Natural killer cell (primary cell): ENCODE results near the gene ENTPD8. TPM values are rescaled to one million over a fixed set of nuclear protein-coding genes. Genes with fewer than 3 reads are reported as not detected.

Experiments used
- ATAC-seq, 3 donors: fragments of 150-1000 bp in 2 of 3; fragments of 200-7000 bp in 1 of 3; cut with Tn5 transposase; 1 replicate in 1 of 3; 2 replicates in 2 of 3; pipeline ENCODE4 v1.10.0; 2021; ENCODE audit warnings: mild to moderate bottlenecking in 2 of 3, moderate library complexity in 2 of 3
- DNase-seq, 2 donors: peaks; one replicate each; pipeline versions ENCODE4 v3.0.0 to v3.0.0-alpha.2; 2013 to 2021; ENCODE audit warnings: mixed read lengths in 1 of 2
- H3K27ac ChIP-seq: one replicate; pipeline ENCODE4 v1.5.1; 2013; ENCODE audit warnings: mild to moderate bottlenecking, low read length
- H3K27me3 ChIP-seq: one replicate; pipeline ENCODE4 v1.6.1; 2013; ENCODE audit warnings: low read length; ENCODE audit not compliant: control insufficient read depth, insufficient read depth
- H3K36me3 ChIP-seq: one replicate; pipeline ENCODE4 v1.6.1; 2013; ENCODE audit warnings: low read length; ENCODE audit not compliant: control insufficient read depth, insufficient read depth
- H3K4me1 ChIP-seq: one replicate; pipeline ENCODE4 v1.6.1; 2013; ENCODE audit warnings: low read length; ENCODE audit not compliant: control insufficient read depth, insufficient read depth
- H3K4me3 ChIP-seq: one replicate; pipeline ENCODE4 v1.5.1; 2013; ENCODE audit warnings: low read length
- H3K9me3 ChIP-seq: one replicate; pipeline ENCODE4 v1.6.1; 2013; ENCODE audit warnings: low read length; ENCODE audit not compliant: control insufficient read depth, insufficient read depth
- H3K27ac Mint-ChIP-seq, 2 donors: one replicate each; pipeline ENCODE4 v1.8.0; 2022; ENCODE audit warnings: mild to moderate bottlenecking in 2 of 2, mixed read lengths in 2 of 2, moderate library complexity in 1 of 2
- H3K27me3 Mint-ChIP-seq, 2 donors: one replicate each; pipeline ENCODE4 v1.8.0; 2022; ENCODE audit warnings: low read depth in 2 of 2, mixed read lengths in 2 of 2
- H3K36me3 Mint-ChIP-seq: one replicate; pipeline ENCODE4 v1.8.0; 2022; ENCODE audit warnings: mixed read lengths
- H3K4me1 Mint-ChIP-seq, 2 donors: one replicate each; pipeline ENCODE4 v1.8.0; 2022; ENCODE audit warnings: mixed read lengths in 2 of 2
- H3K4me3 Mint-ChIP-seq: one replicate; pipeline ENCODE4 v1.8.0; 2022; ENCODE audit warnings: mild to moderate bottlenecking, moderate library complexity, mixed read lengths
- H3K9me3 Mint-ChIP-seq, 2 donors: one replicate each; pipeline ENCODE4 v1.8.0; 2022; ENCODE audit warnings: mixed read lengths in 2 of 2
- WGBS: methylation state at CpG from one replicate; pipeline ENCODE4 v1.1.7; 2013; ENCODE audit warnings: missing lambda C conversion rate; ENCODE audit not compliant: insufficient coverage; 5-methylcytosine and 5-hydroxymethylcytosine counted together
- intact Hi-C: fragments of 100-400 bp; cut with micrococcal nuclease; formaldehyde crosslinking; loops from one replicate; pipeline ENCODE4 v1.14.2; 2022
- total RNA-seq, 4 donors: library from RNA; stranded (reverse); fragments of 120-200 nt in 1 of 4; gene quantifications; one replicate each; pipeline versions ENCODE4 v1.2.3 to v1.2.4, GENCODE V29; 2013 to 2022
- TF ChIP-seq, protein P1 (sequence below): fragments of 200-600 bp; IDR thresholded peaks from one replicate; pipeline ENCODE4 v1.8.0; 2022; ENCODE audit warnings: antibody characterized with exemption

Gene ENTPD8
- total RNA-seq, 3 donors from 2014 or later (not counting 1 experiment from before 2014, with no cell fraction given) = not detected

DNA sequence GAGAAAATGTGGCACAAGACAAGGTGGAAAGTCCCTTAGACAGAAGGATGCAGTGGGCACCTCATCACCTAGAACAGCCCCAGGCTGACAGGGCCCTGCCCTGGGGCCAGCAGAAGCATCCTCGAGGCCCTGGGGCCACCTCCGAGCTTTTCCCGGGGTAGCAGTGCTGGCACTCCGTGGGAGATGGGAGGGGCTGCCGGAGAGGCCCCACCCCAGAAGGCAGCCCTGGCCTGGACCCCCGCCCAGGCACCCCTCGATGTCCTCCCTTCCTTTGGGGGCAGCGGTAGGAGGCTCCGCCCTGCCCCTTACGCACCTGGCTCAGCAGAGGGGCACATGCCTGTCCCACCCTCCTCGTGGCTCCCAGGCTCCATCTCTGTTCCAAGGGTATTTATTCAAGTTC, 35.7 kb upstream of the ENTPD8 start:
- Mint-ChIP-seq H3K4me3 (no peak overlapping the region), H3K27ac (no peak overlapping the region), H3K27me3 (peaks cover 0 to 4% of the 10 kb centered on the region in 2 donors), H3K36me3 (no peaks in the 10 kb centered on the region), H3K4me1 (no peaks in the 10 kb centered on the region), H3K9me3 (peaks cover 3 to 6% of the 10 kb centered on the region in 2 donors)
- no peak for ATAC-seq
- Histone ChIP-seq H3K27ac (no peak overlapping the region), H3K27me3 (no peaks in the 10 kb centered on the region), H3K4me1 (no peaks in the 10 kb centered on the region), H3K9me3 (peaks cover 6% of the 10 kb centered on the region), H3K4me3 (no peak overlapping the region), H3K36me3 (no peaks in the 10 kb centered on the region)
- no peak for DNase-seq
- intact Hi-C loops = no loop called here
- TF ChIP-seq, protein P1, sequence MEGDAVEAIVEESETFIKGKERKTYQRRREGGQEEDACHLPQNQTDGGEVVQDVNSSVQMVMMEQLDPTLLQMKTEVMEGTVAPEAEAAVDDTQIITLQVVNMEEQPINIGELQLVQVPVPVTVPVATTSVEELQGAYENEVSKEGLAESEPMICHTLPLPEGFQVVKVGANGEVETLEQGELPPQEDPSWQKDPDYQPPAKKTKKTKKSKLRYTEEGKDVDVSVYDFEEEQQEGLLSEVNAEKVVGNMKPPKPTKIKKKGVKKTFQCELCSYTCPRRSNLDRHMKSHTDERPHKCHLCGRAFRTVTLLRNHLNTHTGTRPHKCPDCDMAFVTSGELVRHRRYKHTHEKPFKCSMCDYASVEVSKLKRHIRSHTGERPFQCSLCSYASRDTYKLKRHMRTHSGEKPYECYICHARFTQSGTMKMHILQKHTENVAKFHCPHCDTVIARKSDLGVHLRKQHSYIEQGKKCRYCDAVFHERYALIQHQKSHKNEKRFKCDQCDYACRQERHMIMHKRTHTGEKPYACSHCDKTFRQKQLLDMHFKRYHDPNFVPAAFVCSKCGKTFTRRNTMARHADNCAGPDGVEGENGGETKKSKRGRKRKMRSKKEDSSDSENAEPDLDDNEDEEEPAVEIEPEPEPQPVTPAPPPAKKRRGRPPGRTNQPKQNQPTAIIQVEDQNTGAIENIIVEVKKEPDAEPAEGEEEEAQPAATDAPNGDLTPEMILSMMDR = no peak
- 96% methylated on average over 11 of the region's 11 CpGs for WGBS

DNA sequence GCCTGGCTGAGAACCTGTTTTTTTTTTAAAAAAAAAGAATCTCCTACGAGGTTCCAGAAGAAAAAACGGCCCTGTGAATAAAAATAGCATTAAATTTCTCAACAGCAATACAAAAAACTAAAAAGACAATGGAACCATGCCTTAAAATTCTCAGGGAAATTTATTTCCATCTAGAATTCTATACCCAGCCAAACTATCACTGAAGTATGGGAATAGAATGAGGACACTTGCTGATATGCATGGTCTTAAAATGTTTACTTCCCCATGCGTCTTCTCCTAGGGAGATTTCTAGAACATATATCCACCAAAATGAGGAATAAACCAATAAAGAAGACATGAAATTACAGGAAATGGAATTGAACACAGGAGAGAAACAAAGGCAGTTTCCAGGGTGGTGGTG, 34.5 kb upstream of the ENTPD8 start:
- no peaks in the 10 kb centered on the region for H3K27me3 ChIP-seq
- H3K9me3 ChIP-seq = peaks cover 6% of the 10 kb centered on the region
- ATAC-seq = no peak
- no peaks in the 10 kb centered on the region for H3K36me3 ChIP-seq
- TF ChIP-seq, protein P1 = no peak
- no peak overlapping the region for H3K27ac ChIP-seq
- no peak overlapping the region for H3K4me3 ChIP-seq
- H3K4me3 Mint-ChIP-seq = no peak overlapping the region
- WGBS = no CpG with 5 or more reads among the region's 3 CpGs
- H3K9me3 Mint-ChIP-seq = peaks cover 3 to 6% of the 10 kb centered on the region in 2 donors
- no peak for DNase-seq
- no peak overlapping the region for H3K27ac Mint-ChIP-seq
- H3K36me3 Mint-ChIP-seq = no peaks in the 10 kb centered on the region
- peaks cover 3% of the 10 kb centered on the region for H3K4me1 ChIP-seq
- H3K27me3 Mint-ChIP-seq = peaks cover 0 to 7% of the 10 kb centered on the region in 2 donors
- peaks cover 4% of the 10 kb centered on the region in 2 donors for H3K4me1 Mint-ChIP-seq
- intact Hi-C loops = no loop called here

DNA sequence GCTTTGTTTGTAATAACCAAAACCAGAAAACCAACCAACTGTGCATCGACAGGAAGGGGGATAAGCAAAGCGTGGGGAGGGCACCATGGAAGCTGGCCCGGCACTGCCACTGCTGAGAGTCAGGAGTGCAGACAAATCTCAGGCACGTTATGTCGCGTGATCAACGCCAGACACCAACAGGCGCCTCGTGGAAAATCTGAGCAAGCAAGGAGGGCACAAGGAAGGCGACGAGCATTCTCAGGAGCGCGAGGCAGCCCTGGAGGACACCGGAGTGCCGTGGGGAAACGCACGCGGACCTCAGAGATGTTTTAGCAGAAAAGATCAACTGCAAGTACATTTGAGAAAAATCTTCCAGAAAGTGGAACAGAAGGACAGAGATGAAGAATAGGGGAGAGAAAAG, 33.1 kb upstream of the ENTPD8 start:
- Mint-ChIP-seq H3K9me3 (peaks cover 3 to 6% of the 10 kb centered on the region in 2 donors), H3K4me1 (peaks cover 7% of the 10 kb centered on the region in 2 donors), H3K27ac (no peak overlapping the region), H3K36me3 (no peaks in the 10 kb centered on the region), H3K4me3 (no peak overlapping the region), H3K27me3 (peaks cover 0 to 7% of the 10 kb centered on the region in 2 donors)
- H3K36me3 ChIP-seq = no peaks in the 10 kb centered on the region
- H3K4me3 ChIP-seq = no peak overlapping the region
- H3K27me3 ChIP-seq = no peaks in the 10 kb centered on the region
- intact Hi-C loops = no loop called here
- DNase-seq = no peak
- WGBS = 97% methylated on average over 18 of the region's 18 CpGs
- peaks cover 6% of the 10 kb centered on the region for H3K9me3 ChIP-seq
- TF ChIP-seq, protein P1 = no peak
- H3K4me1 ChIP-seq = peaks cover 3% of the 10 kb centered on the region
- no peak for ATAC-seq
- H3K27ac ChIP-seq = no peak overlapping the region

DNA sequence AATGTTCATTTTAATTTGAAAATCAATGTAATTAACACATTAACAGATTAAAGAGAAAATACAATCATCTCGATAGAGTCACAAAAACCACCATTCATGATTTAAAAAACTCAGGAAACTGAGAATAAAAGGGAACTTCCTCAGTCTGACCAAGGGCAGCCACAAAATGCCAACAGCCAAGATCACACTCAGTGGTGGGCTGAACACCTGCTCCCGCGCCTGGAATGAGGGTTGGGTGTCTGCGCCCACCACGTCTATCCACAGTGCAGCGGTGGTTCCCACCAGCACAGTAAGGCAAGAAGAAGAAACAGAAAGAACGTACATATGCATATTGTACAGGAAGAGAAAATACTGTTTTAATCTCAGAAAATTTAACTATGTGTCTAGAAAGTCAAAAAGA, 29.6 kb upstream of the ENTPD8 start:
- Histone ChIP-seq H3K4me1 (peaks cover 3% of the 10 kb centered on the region), H3K27me3 (no peaks in the 10 kb centered on the region), H3K36me3 (no peaks in the 10 kb centered on the region), H3K27ac (no peak overlapping the region), H3K4me3 (no peak overlapping the region), H3K9me3 (peaks cover 4% of the 10 kb centered on the region)
- intact Hi-C loops = no loop called here
- peaks cover 1% of the 10 kb centered on the region in 2 donors for H3K9me3 Mint-ChIP-seq
- no peaks in the 10 kb centered on the region for H3K36me3 Mint-ChIP-seq
- no peak for DNase-seq
- H3K27ac Mint-ChIP-seq = no peak overlapping the region
- 1% methylated on average over 6 of the region's 7 CpGs for WGBS
- H3K4me1 Mint-ChIP-seq = peaks cover 7 to 13% of the 10 kb centered on the region in 2 donors
- TF ChIP-seq, protein P1 = no peak
- H3K27me3 Mint-ChIP-seq = peaks cover 0 to 7% of the 10 kb centered on the region in 2 donors
- no peak overlapping the region for H3K4me3 Mint-ChIP-seq
- peak; percentile 39 to 93 (median 61) for ATAC-seq
